ENCODE measurements around the gene FUT2.

FUT2 gene

GRCh38 chr19:48755084-48755641, 59.4 kb downstream of the FUT2 start, which contains the start of gene FGF21:
TSS of gene FGF21 (plus strand) at chr19:48755524. CDS start at chr19:48756237, 713 bp downstream.
- DNase-seq = no peak

Measured in NCI-H2227 treated with DMSO at 0.1 percent for 48 hours (cell line).